ENCODE data around the gene NAMPT. TPM values are rescaled to one million over a fixed set of nuclear protein-coding genes. Genes with fewer than 3 reads are reported as not detected.

The NAMPT gene
- total and polyA plus RNA-seq, 2 donors = 40.6 to 79.3 TPM

- Histone ChIP-seq H3K4me1 (ENCODE audit: control insufficient read depth in 2 of 2, insufficient read depth in 2 of 2, low read length in 2 of 2) (no peaks in the 10 kb centered on the region), H3K9me3 (ENCODE audit: control insufficient read depth in 2 of 2, insufficient read depth in 1 of 2, low read length in 1 of 2) (no peaks in the 10 kb centered on the region), H3K36me3 (ENCODE audit: control insufficient read depth in 2 of 2, insufficient read depth in 2 of 2, low read length in 1 of 2) (peaks cover 0 to 30% of the 10 kb centered on the region in 2 donors), H3K4me3 (ENCODE audit: low read length in 2 of 2) (no peak overlapping the region), H3K27me3 (ENCODE audit: control insufficient read depth in 2 of 2, insufficient read depth in 1 of 2, low read length in 1 of 2) (no peaks in the 10 kb centered on the region), H3K27ac (ENCODE audit: low read depth in 1 of 2, low read length in 1 of 2) (no peak overlapping the region)
- WGBS = 99% methylated on average over 5 of the region's 5 CpGs
- DNase-seq (ENCODE audit: low read depth in 6 of 9, low spot score in 9 of 9) = no peak
Measured at GRCh38 chr7:106270122-106270977, 14.4 kb downstream of the NAMPT start.

- DNase-seq (ENCODE audit: low read depth in 6 of 9, low spot score in 9 of 9) = no peak
- Histone ChIP-seq H3K4me3 (ENCODE audit: low read length in 2 of 2) (no peak overlapping the region), H3K36me3 (ENCODE audit: control insufficient read depth in 2 of 2, insufficient read depth in 2 of 2, low read length in 1 of 2) (peaks cover 0 to 30% of the 10 kb centered on the region in 2 donors), H3K4me1 (ENCODE audit: control insufficient read depth in 2 of 2, insufficient read depth in 2 of 2, low read length in 2 of 2) (no peaks in the 10 kb centered on the region), H3K27ac (ENCODE audit: low read depth in 1 of 2, low read length in 1 of 2) (no peak overlapping the region), H3K9me3 (ENCODE audit: control insufficient read depth in 2 of 2, insufficient read depth in 1 of 2, low read length in 1 of 2) (no peaks in the 10 kb centered on the region), H3K27me3 (ENCODE audit: control insufficient read depth in 2 of 2, insufficient read depth in 1 of 2, low read length in 1 of 2) (no peaks in the 10 kb centered on the region)
- WGBS = 87% methylated on average over 4 of the region's 4 CpGs
Measured at GRCh38 chr7:106269254-106269961, 15.4 kb downstream of the NAMPT start.

GRCh38 chr7:106265133-106265532, 19.6 kb downstream of the NAMPT start:
- Histone ChIP-seq H3K36me3 (ENCODE audit: control insufficient read depth in 2 of 2, insufficient read depth in 2 of 2, low read length in 1 of 2) (peaks cover 0 to 36% of the 10 kb centered on the region in 2 donors), H3K9me3 (ENCODE audit: control insufficient read depth in 2 of 2, insufficient read depth in 1 of 2, low read length in 1 of 2) (no peaks in the 10 kb centered on the region), H3K4me1 (ENCODE audit: control insufficient read depth in 2 of 2, insufficient read depth in 2 of 2, low read length in 2 of 2) (no peaks in the 10 kb centered on the region), H3K4me3 (ENCODE audit: low read length in 2 of 2) (no peak overlapping the region), H3K27ac (ENCODE audit: low read depth in 1 of 2, low read length in 1 of 2) (no peak overlapping the region), H3K27me3 (ENCODE audit: control insufficient read depth in 2 of 2, insufficient read depth in 1 of 2, low read length in 1 of 2) (no peaks in the 10 kb centered on the region)
- WGBS = 99% methylated on average over 3 of the region's 3 CpGs
- DNase-seq (ENCODE audit: low read depth in 6 of 9, low spot score in 9 of 9) = no peak

- 96% methylated on average over 2 of the region's 2 CpGs for WGBS
- Histone ChIP-seq H3K27me3 (ENCODE audit: control insufficient read depth in 2 of 2, insufficient read depth in 1 of 2, low read length in 1 of 2) (no peaks in the 10 kb centered on the region), H3K4me1 (ENCODE audit: control insufficient read depth in 2 of 2, insufficient read depth in 2 of 2, low read length in 2 of 2) (no peaks in the 10 kb centered on the region), H3K36me3 (ENCODE audit: control insufficient read depth in 2 of 2, insufficient read depth in 2 of 2, low read length in 1 of 2) (peaks cover 0 to 35% of the 10 kb centered on the region in 2 donors), H3K9me3 (ENCODE audit: control insufficient read depth in 2 of 2, insufficient read depth in 1 of 2, low read length in 1 of 2) (no peaks in the 10 kb centered on the region), H3K4me3 (ENCODE audit: low read length in 2 of 2) (no peak overlapping the region), H3K27ac (ENCODE audit: low read depth in 1 of 2, low read length in 1 of 2) (no peak overlapping the region)
- DNase-seq (ENCODE audit: low read depth in 6 of 9, low spot score in 9 of 9) = no peak
Measured at GRCh38 chr7:106262221-106262881, 22.4 kb downstream of the NAMPT start.

- Histone ChIP-seq H3K27ac (ENCODE audit: low read depth in 1 of 2, low read length in 1 of 2) (no peak overlapping the region), H3K4me1 (ENCODE audit: control insufficient read depth in 2 of 2, insufficient read depth in 2 of 2, low read length in 2 of 2) (no peaks in the 10 kb centered on the region), H3K27me3 (ENCODE audit: control insufficient read depth in 2 of 2, insufficient read depth in 1 of 2, low read length in 1 of 2) (no peaks in the 10 kb centered on the region), H3K36me3 (ENCODE audit: control insufficient read depth in 2 of 2, insufficient read depth in 2 of 2, low read length in 1 of 2) (peaks cover 0 to 26% of the 10 kb centered on the region in 2 donors), H3K9me3 (ENCODE audit: control insufficient read depth in 2 of 2, insufficient read depth in 1 of 2, low read length in 1 of 2) (no peaks in the 10 kb centered on the region), H3K4me3 (ENCODE audit: low read length in 2 of 2) (no peak overlapping the region)
- peak in 1 of 9 donors; percentile 28 for DNase-seq (ENCODE audit: low read depth in 6 of 9, low spot score in 9 of 9)
- WGBS = 50% methylated on average over 2 of the region's 2 CpGs
Measured at GRCh38 chr7:106260136-106260561, 24.6 kb downstream of the NAMPT start.

DNA sequence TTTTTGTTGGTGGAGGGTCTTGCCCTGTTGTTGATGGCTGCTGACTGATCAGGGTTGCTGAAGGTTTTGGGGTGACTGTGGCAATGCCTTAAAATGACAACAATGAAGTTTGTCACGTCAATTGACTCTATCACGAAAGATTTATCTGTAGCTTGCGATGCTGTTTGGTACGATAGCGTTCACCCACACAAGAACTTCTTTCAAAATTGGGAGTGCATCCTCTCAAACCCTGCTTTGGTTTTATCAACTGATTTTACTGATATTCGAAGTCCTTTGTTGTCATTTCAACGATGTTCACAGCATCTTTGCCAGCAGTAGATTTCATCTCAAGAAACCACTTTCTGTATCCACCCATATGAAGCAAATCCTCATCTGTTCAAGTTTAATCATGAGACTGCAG, 26.0 kb downstream of the NAMPT start:
- Histone ChIP-seq H3K4me1 (ENCODE audit: control insufficient read depth in 2 of 2, insufficient read depth in 2 of 2, low read length in 2 of 2) (no peaks in the 10 kb centered on the region), H3K27me3 (ENCODE audit: control insufficient read depth in 2 of 2, insufficient read depth in 1 of 2, low read length in 1 of 2) (no peaks in the 10 kb centered on the region), H3K9me3 (ENCODE audit: control insufficient read depth in 2 of 2, insufficient read depth in 1 of 2, low read length in 1 of 2) (no peaks in the 10 kb centered on the region), H3K4me3 (ENCODE audit: low read length in 2 of 2) (no peak overlapping the region), H3K36me3 (ENCODE audit: control insufficient read depth in 2 of 2, insufficient read depth in 2 of 2, low read length in 1 of 2) (peaks cover 0 to 29% of the 10 kb centered on the region in 2 donors), H3K27ac (ENCODE audit: low read depth in 1 of 2, low read length in 1 of 2) (no peak overlapping the region)
- DNase-seq (ENCODE audit: low read depth in 6 of 9, low spot score in 9 of 9) = no peak
- WGBS = 79% methylated on average over 7 of the region's 7 CpGs

DNA sequence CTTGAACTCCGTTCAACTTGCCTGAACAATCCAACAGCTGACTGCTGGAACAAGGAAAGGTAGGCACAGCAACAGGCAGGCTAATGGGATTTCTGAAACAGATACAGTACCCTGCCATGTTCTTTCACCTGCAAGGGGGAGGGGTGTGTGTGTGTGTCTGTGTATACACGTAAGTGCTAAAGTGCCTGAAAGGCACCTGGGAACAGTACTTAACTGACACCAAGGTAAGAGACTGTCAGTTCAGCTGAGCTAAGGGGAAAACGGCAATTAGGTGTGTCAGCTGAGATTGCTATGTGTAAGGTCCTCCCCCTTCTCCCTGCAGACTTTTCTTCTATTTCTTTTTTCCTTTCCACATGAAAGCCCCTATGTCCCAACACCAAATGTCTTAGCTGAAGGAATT, 27.0 kb downstream of the NAMPT start:
- H3K4me3 ChIP-seq (ENCODE audit: low read length in 2 of 2) = no peak overlapping the region
- no peak for DNase-seq (ENCODE audit: low read depth in 6 of 9, low spot score in 9 of 9)
- H3K9me3 ChIP-seq (ENCODE audit: control insufficient read depth in 2 of 2, insufficient read depth in 1 of 2, low read length in 1 of 2) = no peaks in the 10 kb centered on the region
- H3K27me3 ChIP-seq (ENCODE audit: control insufficient read depth in 2 of 2, insufficient read depth in 1 of 2, low read length in 1 of 2) = no peaks in the 10 kb centered on the region
- peaks cover 0 to 25% of the 10 kb centered on the region in 2 donors for H3K36me3 ChIP-seq (ENCODE audit: control insufficient read depth in 2 of 2, insufficient read depth in 2 of 2, low read length in 1 of 2)
- H3K4me1 ChIP-seq (ENCODE audit: control insufficient read depth in 2 of 2, insufficient read depth in 2 of 2, low read length in 2 of 2) = no peaks in the 10 kb centered on the region
- WGBS = 92% methylated on average over 3 of the region's 3 CpGs
- H3K27ac ChIP-seq (ENCODE audit: low read depth in 1 of 2, low read length in 1 of 2) = no peak overlapping the region

DNA sequence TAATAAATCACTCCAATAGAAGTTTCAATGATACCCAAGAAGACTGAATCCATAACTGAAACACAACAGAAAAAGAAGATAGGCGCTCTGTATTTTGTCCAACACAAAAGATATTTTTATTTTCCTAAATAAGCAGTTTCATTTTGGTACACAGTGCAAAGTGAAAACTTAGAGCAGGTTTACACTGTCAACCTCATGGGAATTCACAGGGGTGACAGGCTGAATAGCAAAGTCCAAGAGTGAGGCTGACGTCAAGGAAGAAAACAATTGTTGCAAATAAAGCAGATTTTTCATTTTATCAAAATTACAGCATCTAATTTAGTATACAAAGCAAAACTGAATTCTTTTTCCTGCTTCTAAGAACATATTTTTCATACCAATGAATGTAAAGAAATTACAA, 28.6 kb downstream of the NAMPT start:
- H3K9me3 ChIP-seq (ENCODE audit: control insufficient read depth in 2 of 2, insufficient read depth in 1 of 2, low read length in 1 of 2) = no peaks in the 10 kb centered on the region
- no peaks in the 10 kb centered on the region for H3K4me1 ChIP-seq (ENCODE audit: control insufficient read depth in 2 of 2, insufficient read depth in 2 of 2, low read length in 2 of 2)
- no peaks in the 10 kb centered on the region for H3K27me3 ChIP-seq (ENCODE audit: control insufficient read depth in 2 of 2, insufficient read depth in 1 of 2, low read length in 1 of 2)
- peaks cover 0 to 25% of the 10 kb centered on the region in 2 donors for H3K36me3 ChIP-seq (ENCODE audit: control insufficient read depth in 2 of 2, insufficient read depth in 2 of 2, low read length in 1 of 2)
- DNase-seq (ENCODE audit: low read depth in 6 of 9, low spot score in 9 of 9) = no peak
- WGBS = 96% methylated on average over 2 of the region's 2 CpGs
- no peak overlapping the region for H3K27ac ChIP-seq (ENCODE audit: low read depth in 1 of 2, low read length in 1 of 2)
- H3K4me3 ChIP-seq (ENCODE audit: low read length in 2 of 2) = no peak overlapping the region

GRCh38 chr7:106255246-106255645, 29.5 kb downstream of the NAMPT start:
- WGBS = 95% methylated on average over 1 of the region's 1 CpG
- no peak overlapping the region for H3K27ac ChIP-seq (ENCODE audit: low read depth in 1 of 2, low read length in 1 of 2)
- H3K36me3 ChIP-seq (ENCODE audit: control insufficient read depth in 2 of 2, insufficient read depth in 2 of 2, low read length in 1 of 2) = peaks cover 0 to 17% of the 10 kb centered on the region in 2 donors
- no peak for DNase-seq (ENCODE audit: low read depth in 6 of 9, low spot score in 9 of 9)
- H3K27me3 ChIP-seq (ENCODE audit: control insufficient read depth in 2 of 2, insufficient read depth in 1 of 2, low read length in 1 of 2) = no peaks in the 10 kb centered on the region
- H3K4me1 ChIP-seq (ENCODE audit: control insufficient read depth in 2 of 2, insufficient read depth in 2 of 2, low read length in 2 of 2) = no peaks in the 10 kb centered on the region
- no peaks in the 10 kb centered on the region for H3K9me3 ChIP-seq (ENCODE audit: control insufficient read depth in 2 of 2, insufficient read depth in 1 of 2, low read length in 1 of 2)
- no peak overlapping the region for H3K4me3 ChIP-seq (ENCODE audit: low read length in 2 of 2)

Data from thymus (tissue), 11 donors.